SJSA1 (cell line): ENCODE results near the gene MYO1D. TPM values are rescaled to one million over a fixed set of nuclear protein-coding genes. Genes with fewer than 3 reads are reported as not detected.
A peak's percentile ranks its signal among the peaks of the same experiment; 100 is the strongest.
"Not testable (repeated sequence)": the region's sequence is repeated elsewhere in the genome, so short reads cannot be mapped to it uniquely, and the experiment has no call there.

Experiments used
- DNase-seq, 2 experiments: peaks; one replicate each; pipeline ENCODE4 v3.0.0-alpha.2; 2015 to 2020; ENCODE audit warnings: low spot score in 2 of 2, low read depth in 1 of 2
- H3K27ac ChIP-seq: fragments of 250-450 bp; sonication (Bioruptor Pico); 2 replicates; pipeline ENCODE4 v1.5.1; 2020; ENCODE audit warnings: mild to moderate bottlenecking, moderate library complexity
- H3K27me3 ChIP-seq: fragments of 250-450 bp; sonication (Bioruptor Pico); replicated peaks from 2 replicates; pipeline ENCODE4 v1.5.1; 2020; ENCODE audit warnings: mild to moderate bottlenecking, moderate library complexity
- H3K36me3 ChIP-seq: fragments of 250-450 bp; sonication (Bioruptor Pico); 2 replicates; pipeline ENCODE4 v1.5.1; 2020; ENCODE audit warnings: mild to moderate bottlenecking
- H3K4me1 ChIP-seq: fragments of 250-450 bp; sonication (Bioruptor Pico); replicated peaks from 2 replicates; pipeline ENCODE4 v1.6.1; 2021; ENCODE audit warnings: mild to moderate bottlenecking
- H3K4me3 ChIP-seq: fragments of 250-450 bp; sonication (Bioruptor Pico); 2 replicates; pipeline ENCODE4 v1.5.1; 2020; ENCODE audit warnings: mild to moderate bottlenecking
- H3K9me3 ChIP-seq: fragments of 250-450 bp; sonication (Bioruptor Pico); replicated peaks from 2 replicates; pipeline ENCODE4 v1.5.1; 2020; ENCODE audit warnings: mild to moderate bottlenecking
- total RNA-seq: library from RNA; depleted of rRNA; stranded (reverse); fragments of >200 nt; shearing (Covaris generic); gene quantifications from 2 replicates; pipeline ENCODE4 v1.2.3, GENCODE V29; 2014; rRNA removed

Gene MYO1D
- total RNA-seq, result 1.1 and 1.7 TPM in 2 replicates

GRCh38 chr17:32876417-32877163 lies at the start of gene MYO1D:
TSS of gene MYO1D (minus strand) at chr17:32877124. CDS start at chr17:32876872, 252 bp downstream.
- Histone ChIP-seq H3K4me1 (peaks cover 16% of the 10 kb centered on the region), H3K36me3 (no peaks in the 10 kb centered on the region; the same call in 1 of the 2 replicates), H3K4me3 (peak within 1 kb of the TSS; percentile 73), H3K9me3 (no peaks in the 10 kb centered on the region), H3K27ac (no peak within 1 kb of the TSS), H3K27me3 (peaks cover 24% of the 10 kb centered on the region)
- DNase-seq, result peak in 1 of 2 experiments; percentile 4

DNA sequence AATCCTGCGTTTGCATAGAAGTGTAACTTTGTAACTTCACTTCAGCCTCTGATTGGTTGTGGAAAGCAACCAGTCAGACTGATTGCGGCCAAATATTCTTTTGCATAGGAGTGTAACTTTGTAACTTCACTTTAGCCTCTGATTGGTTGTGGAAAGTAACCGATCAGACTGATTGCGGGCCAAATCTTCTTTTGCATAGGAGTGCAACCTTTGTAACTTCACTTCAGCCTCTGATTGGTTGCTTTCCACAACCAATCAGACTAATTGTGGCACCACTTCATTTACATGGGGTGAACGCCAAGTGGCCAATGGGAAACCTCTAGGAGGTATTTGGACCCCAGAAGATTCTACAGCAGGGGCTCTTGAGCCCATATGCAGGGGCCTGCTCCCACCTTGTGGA lies 49.3 kb upstream of the MYO1D start:
- Histone ChIP-seq H3K9me3 (no peaks in the 10 kb centered on the region), H3K36me3 (peaks cover 8% of the 10 kb centered on the region), H3K27me3 (no peaks in the 10 kb centered on the region), H3K4me3 (no peak overlapping the region), H3K27ac (no peak overlapping the region), H3K4me1 (peaks cover 20% of the 10 kb centered on the region)
- DNase-seq, result no peak

DNA sequence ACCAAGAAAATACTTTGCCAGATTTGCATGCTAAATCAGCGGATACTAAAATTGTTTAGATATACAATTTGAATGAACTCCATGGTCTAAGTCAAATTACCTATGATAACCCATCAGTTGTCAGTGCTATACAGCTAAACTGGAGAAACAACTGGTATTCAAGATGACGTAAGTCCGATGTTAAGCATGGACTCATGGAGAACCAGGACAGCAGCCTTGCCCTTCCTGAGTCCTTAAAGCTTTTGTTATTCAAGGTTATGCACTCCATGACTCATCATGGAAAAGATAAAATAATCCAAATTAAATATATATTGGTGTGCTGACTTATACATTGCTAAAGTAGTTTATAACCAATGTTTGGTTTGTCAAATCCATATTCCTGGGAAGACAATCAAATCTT lies 47.0 kb upstream of the MYO1D start:
- not testable (repeated sequence) for DNase-seq

DNA sequence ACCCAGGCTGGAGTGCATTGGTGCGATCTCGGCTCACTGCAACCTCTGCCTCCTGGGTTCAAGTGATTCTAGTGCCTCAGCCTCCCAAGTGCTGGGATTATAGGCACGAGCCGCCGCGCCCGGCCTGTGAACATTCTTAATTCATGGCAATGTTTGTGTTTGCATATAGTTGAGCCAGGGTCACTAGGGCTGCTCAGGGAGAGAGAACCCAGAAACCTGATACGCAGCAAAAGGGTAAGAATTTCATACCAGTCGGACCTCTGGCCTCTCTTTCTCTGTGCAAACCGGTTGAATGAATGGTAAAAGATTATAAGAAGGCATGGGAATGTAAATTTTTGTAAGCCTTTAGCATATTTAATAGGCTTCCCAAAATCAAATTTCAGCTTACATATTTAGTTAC lies 44.1 kb upstream of the MYO1D start:
- Histone ChIP-seq H3K4me1 (no peaks in the 10 kb centered on the region), H3K27me3 (no peaks in the 10 kb centered on the region), H3K27ac (no peak overlapping the region), H3K4me3 (no peak overlapping the region), H3K9me3 (no peaks in the 10 kb centered on the region), H3K36me3 (no peaks in the 10 kb centered on the region)
- no peak for DNase-seq

More for the DNA sequence above, 47.0 kb upstream of the MYO1D start:
- not testable (repeated sequence) for H3K4me1 ChIP-seq, H3K27ac ChIP-seq, H3K36me3 ChIP-seq, H3K27me3 ChIP-seq, H3K9me3 ChIP-seq, H3K4me3 ChIP-seq

GRCh38 chr17:32920293-32920692 lies 43.4 kb upstream of the MYO1D start:
- Histone ChIP-seq H3K27ac (no peak overlapping the region), H3K27me3 (no peaks in the 10 kb centered on the region), H3K9me3 (no peaks in the 10 kb centered on the region), H3K4me3 (no peak overlapping the region), H3K36me3 (no peaks in the 10 kb centered on the region), H3K4me1 (no peaks in the 10 kb centered on the region)
- no peak for DNase-seq

DNA sequence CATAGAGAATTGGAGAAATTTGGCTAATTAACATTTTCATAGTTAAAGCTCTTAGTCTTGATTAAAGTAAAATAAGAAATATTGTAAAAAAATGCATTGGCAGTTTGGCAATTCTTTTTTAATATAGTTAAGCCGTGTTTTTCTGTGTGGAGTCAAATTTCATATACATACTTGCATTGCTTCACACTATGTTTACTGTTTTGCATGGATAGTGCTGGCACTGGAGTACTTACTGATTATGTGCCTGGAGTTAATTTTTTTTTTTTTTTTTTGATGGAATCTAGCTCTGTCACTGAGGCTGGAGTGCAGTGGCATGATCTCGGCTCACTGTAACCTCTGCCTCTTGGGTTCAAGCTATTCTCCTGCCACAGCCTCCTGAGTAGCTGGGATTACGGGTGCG lies 43.0 kb upstream of the MYO1D start:
- H3K4me1 ChIP-seq, H3K27me3 ChIP-seq, H3K36me3 ChIP-seq, DNase-seq, H3K4me3 ChIP-seq, H3K9me3 ChIP-seq, H3K27ac ChIP-seq: not testable (repeated sequence)

DNA sequence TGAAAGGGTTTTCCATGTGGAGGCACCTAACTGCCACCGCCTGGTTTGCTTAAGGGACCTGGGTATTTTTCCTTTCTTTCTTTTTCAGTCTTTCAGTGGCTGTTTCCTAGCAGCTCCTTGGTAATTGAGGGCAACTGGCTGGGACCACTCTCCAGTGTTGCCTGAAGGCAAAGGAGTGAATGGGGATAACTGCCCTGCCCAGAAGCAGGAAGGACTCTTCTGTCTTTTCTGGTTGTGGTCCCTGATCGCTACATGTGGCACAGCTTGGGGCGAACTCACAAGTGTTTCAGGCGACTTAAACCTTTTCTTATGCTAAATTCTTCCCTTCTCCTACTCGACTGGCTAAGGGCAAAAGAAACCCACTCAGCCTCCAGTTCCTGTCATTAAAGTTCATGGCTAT lies 40.9 kb upstream of the MYO1D start:
- DNase-seq, result no peak
- Histone ChIP-seq H3K4me1 (no peaks in the 10 kb centered on the region), H3K9me3 (no peaks in the 10 kb centered on the region), H3K4me3 (no peak overlapping the region), H3K27ac (no peak overlapping the region), H3K27me3 (no peaks in the 10 kb centered on the region), H3K36me3 (no peaks in the 10 kb centered on the region)

DNA sequence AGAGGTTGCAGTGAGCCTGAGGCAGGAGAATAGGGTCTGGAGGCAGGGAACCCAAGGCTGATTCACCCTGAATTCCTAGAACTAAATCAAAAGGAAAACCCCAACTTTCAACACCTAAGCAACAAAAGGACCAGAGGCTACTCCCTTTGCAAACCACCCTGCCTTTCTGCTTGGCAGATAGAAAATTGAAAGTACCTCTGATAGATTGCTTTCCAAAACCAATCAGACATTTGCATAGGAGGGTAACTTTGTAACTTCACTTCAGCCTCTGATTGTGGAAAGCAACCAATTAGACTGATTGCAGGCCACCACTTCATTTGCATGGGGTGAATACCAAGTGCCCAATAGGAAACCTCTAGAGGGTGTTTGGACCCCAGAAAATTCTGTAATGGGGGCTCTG lies 40.2 kb upstream of the MYO1D start:
- no peak for DNase-seq
- H3K4me1 ChIP-seq, result peaks cover 2% of the 10 kb centered on the region
- H3K9me3 ChIP-seq, result no peaks in the 10 kb centered on the region
- H3K27me3 ChIP-seq, result no peaks in the 10 kb centered on the region
- no peak overlapping the region for H3K27ac ChIP-seq
- no peak overlapping the region for H3K4me3 ChIP-seq
- no peaks in the 10 kb centered on the region for H3K36me3 ChIP-seq

DNA sequence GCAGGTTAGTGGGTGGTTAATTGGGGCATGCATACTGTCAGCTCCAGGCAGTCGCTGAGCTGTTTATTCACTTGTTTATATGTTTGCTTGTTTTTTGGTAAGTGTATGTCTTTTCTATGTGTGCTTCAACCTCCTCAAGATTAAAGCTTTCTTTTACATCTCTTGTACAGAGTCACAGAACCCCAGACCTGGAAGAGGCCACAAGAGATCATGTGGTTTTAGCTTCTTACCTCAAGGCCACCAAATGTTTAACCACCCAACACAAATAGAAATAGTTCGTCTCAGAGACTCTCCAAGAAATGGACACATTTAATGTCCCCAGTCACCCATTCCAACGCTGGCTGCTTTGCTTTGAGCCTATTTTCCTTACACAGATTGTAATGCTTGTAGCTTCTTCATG lies 39.2 kb upstream of the MYO1D start:
- Histone ChIP-seq H3K27me3 (no peaks in the 10 kb centered on the region), H3K4me1 (peaks cover 5% of the 10 kb centered on the region), H3K27ac (no peak overlapping the region), H3K9me3 (no peaks in the 10 kb centered on the region), H3K4me3 (no peak overlapping the region), H3K36me3 (no peaks in the 10 kb centered on the region)
- DNase-seq, result no peak

DNA sequence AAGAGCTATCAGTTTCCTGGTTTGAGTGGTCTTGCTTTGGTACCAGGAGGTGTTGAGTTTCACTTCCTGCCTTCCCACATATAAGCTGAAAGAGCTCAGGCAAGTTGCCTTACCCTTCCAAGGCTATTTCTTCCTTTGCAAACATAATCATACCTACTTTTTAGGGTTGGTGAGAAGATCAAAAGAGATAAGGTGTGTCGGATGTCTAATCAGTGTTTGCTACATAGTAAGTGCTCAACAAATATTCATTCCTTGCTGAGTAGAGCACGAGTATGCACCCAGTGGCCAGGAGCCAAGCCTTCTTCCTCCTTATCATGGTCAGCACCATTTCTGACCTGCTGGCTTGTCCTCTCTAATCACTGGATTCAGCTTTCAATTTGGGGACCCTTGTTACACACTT lies 38.3 kb upstream of the MYO1D start:
- no peaks in the 10 kb centered on the region for H3K27me3 ChIP-seq
- no peaks in the 10 kb centered on the region for H3K9me3 ChIP-seq
- DNase-seq, result no peak
- no peak overlapping the region for H3K27ac ChIP-seq
- H3K4me3 ChIP-seq, result no peak overlapping the region
- H3K4me1 ChIP-seq, result peaks cover 5% of the 10 kb centered on the region
- H3K36me3 ChIP-seq, result no peaks in the 10 kb centered on the region

GRCh38 chr17:32914181-32914580 lies 37.3 kb upstream of the MYO1D start:
- Histone ChIP-seq H3K4me3 (no peak overlapping the region), H3K27me3 (no peaks in the 10 kb centered on the region), H3K36me3 (no peaks in the 10 kb centered on the region), H3K9me3 (no peaks in the 10 kb centered on the region), H3K4me1 (peaks cover 9% of the 10 kb centered on the region), H3K27ac (no peak overlapping the region)
- DNase-seq, result no peak

- H3K27ac ChIP-seq, result no peak overlapping the region
- no peak for DNase-seq
- H3K4me3 ChIP-seq, result no peak overlapping the region
- no peaks in the 10 kb centered on the region for H3K9me3 ChIP-seq
- H3K36me3 ChIP-seq, result no peaks in the 10 kb centered on the region
- H3K4me1 ChIP-seq, result peaks cover 9% of the 10 kb centered on the region
- H3K27me3 ChIP-seq, result no peaks in the 10 kb centered on the region
Measured at GRCh38 chr17:32913593-32913992, 36.7 kb upstream of the MYO1D start.

DNA sequence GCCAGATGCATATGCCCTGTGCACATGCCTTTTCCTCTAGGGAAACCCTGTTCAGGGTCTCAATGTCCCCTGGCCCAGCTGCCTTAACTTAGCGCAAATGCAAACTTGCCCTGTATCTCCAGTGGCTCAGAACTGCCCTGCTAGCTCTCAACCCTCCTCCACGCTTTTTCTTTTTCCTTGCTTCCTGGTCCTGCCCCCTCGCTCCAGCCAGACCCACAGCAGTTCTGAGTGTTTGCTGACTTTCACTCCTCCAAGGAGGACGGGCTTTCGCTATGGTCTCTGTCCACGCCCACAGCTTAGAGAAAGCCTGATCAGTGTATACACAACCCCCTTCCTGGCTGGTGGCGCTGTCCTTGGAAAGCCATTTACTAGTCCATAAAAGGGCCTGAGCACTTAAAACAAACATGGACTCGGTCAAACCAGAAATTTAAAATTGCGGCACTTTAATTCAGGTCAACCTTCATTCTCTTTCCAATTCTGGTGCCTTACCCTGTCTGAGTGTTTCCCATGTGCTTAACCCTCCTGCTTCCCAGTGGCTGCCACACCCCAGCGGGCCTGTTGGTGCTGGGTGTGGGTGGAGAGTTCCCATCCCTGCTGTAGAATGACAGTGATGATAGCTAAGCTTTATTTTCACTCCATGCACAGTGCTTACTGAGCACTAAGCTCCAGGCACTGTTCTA lies 35.4 kb upstream of the MYO1D start:
- Histone ChIP-seq H3K36me3 (no peaks in the 10 kb centered on the region), H3K4me1 (peaks cover 9% of the 10 kb centered on the region), H3K4me3 (no peak overlapping the region), H3K9me3 (no peaks in the 10 kb centered on the region), H3K27me3 (no peaks in the 10 kb centered on the region), H3K27ac (no peak overlapping the region)
- peak; percentile 41 to 68 for DNase-seq

GRCh38 chr17:32910769-32911168 lies 33.8 kb upstream of the MYO1D start:
- no peaks in the 10 kb centered on the region for H3K9me3 ChIP-seq
- no peak overlapping the region for H3K27ac ChIP-seq
- H3K27me3 ChIP-seq, result no peaks in the 10 kb centered on the region
- no peak for DNase-seq
- H3K36me3 ChIP-seq, result no peaks in the 10 kb centered on the region
- peaks cover 9% of the 10 kb centered on the region for H3K4me1 ChIP-seq
- H3K4me3 ChIP-seq, result no peak overlapping the region
